TTC549 (cell line): ENCODE data around the gene HOOK1.
"Not testable (repeated sequence)": the region's sequence is repeated elsewhere in the genome, so short reads cannot be mapped to it uniquely, and the experiment has no call there.

Experiments
- FAIRE-seq: peaks from 2 replicates; lab custom pipeline; 2012; peaks lifted over from hg19 to GRCh38; lab: Jason Lieb, UNC

The HOOK1 gene

GRCh38 chr1:59827055-59827643 is 12.4 kb downstream of the HOOK1 start:
- no peak for FAIRE-seq

GRCh38 chr1:59828160-59828559 is 13.4 kb downstream of the HOOK1 start:
- FAIRE-seq, result no peak

GRCh38 chr1:59831529-59831928 is 16.8 kb downstream of the HOOK1 start:
- no peak for FAIRE-seq

- no peak for FAIRE-seq
Observed at GRCh38 chr1:59833022-59833421, 18.3 kb downstream of the HOOK1 start.

- no peak for FAIRE-seq
Observed at GRCh38 chr1:59833991-59834390, 19.2 kb downstream of the HOOK1 start.

- FAIRE-seq, result not testable (repeated sequence)
Observed at GRCh38 chr1:59837857-59838256, 23.1 kb downstream of the HOOK1 start.

- no peak for FAIRE-seq
Observed at GRCh38 chr1:59845091-59845490, 30.3 kb downstream of the HOOK1 start.

- FAIRE-seq, result no peak
Observed at GRCh38 chr1:59846209-59846894, 31.6 kb downstream of the HOOK1 start.

GRCh38 chr1:59846895-59847282 is 32.1 kb downstream of the HOOK1 start:
- FAIRE-seq, result no peak

- FAIRE-seq, result no peak
Observed at GRCh38 chr1:59852117-59852516, 37.4 kb downstream of the HOOK1 start.

GRCh38 chr1:59855297-59855696 is 40.5 kb downstream of the HOOK1 start:
- FAIRE-seq, result not testable (repeated sequence)

- no peak for FAIRE-seq
Observed at GRCh38 chr1:59856725-59857338, 42.1 kb downstream of the HOOK1 start.

- FAIRE-seq, result no peak
Observed at GRCh38 chr1:59857679-59858354, 43.1 kb downstream of the HOOK1 start.

GRCh38 chr1:59866462-59866861 is 51.7 kb downstream of the HOOK1 start:
- FAIRE-seq, result no peak

- no peak for FAIRE-seq
Observed at GRCh38 chr1:59871746-59872145, 57.0 kb downstream of the HOOK1 start.

- FAIRE-seq, result no peak
Observed at GRCh38 chr1:59877108-59877682, 62.4 kb downstream of the HOOK1 start.

- FAIRE-seq, result no peak
Observed at GRCh38 chr1:59878370-59878769, 63.6 kb downstream of the HOOK1 start.

- FAIRE-seq, result peak; percentile 20
Observed at GRCh38 chr1:59879574-59879973, 64.8 kb downstream of the HOOK1 start.

- FAIRE-seq, result no peak
Observed at GRCh38 chr1:59879996-59880505, 65.3 kb downstream of the HOOK1 start.

GRCh38 chr1:59880735-59881134 is 66.0 kb downstream of the HOOK1 start:
- no peak for FAIRE-seq

- no peak for FAIRE-seq
Observed at GRCh38 chr1:59885160-59885832, 70.5 kb downstream of the HOOK1 start.
